H4 (cell line): ENCODE measurements around the gene MXI1. TPM values are rescaled to one million over a fixed set of nuclear protein-coding genes. Genes with fewer than 3 reads are reported as not detected.

Source experiments
- DNase-seq: peaks from one replicate; pipeline ENCODE4 v3.0.0-alpha.2; 2015; ENCODE audit warnings: low spot score
- total RNA-seq: library from RNA; depleted of rRNA; stranded (reverse); fragments of >200 nt; shearing (Covaris generic); gene quantifications from 2 replicates; pipeline ENCODE4 v1.2.3, GENCODE V29; 2014

The MXI1 gene
- total RNA-seq, 1 experiment from 2014 or later = 16.7 TPM

- no peak for DNase-seq
Measured at GRCh38 chr10:110215286-110216170, 8.1 kb downstream of the MXI1 start.

DNA sequence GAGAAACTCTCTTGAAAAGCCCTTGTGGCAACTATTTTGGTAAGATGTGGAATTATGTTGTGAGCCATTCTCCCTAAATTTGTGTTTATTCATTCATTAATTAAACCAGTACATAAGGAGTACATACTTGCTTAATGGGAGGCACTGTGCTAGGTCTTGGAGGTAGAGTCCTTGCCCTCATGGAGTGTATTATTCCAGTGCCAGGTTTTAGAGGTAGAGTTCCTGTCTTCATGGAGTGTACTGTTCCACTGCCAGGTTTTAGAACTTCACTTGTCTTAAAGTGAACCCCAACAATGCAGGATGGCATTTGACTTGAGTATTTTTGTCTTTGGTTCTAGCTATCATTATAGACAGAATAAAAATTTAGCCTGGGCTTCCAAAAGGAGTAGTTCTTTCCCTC, 8.8 kb downstream of the MXI1 start:
- no peak for DNase-seq

- no peak for DNase-seq
Measured at GRCh38 chr10:110216942-110217661, 9.7 kb downstream of the MXI1 start.

DNA sequence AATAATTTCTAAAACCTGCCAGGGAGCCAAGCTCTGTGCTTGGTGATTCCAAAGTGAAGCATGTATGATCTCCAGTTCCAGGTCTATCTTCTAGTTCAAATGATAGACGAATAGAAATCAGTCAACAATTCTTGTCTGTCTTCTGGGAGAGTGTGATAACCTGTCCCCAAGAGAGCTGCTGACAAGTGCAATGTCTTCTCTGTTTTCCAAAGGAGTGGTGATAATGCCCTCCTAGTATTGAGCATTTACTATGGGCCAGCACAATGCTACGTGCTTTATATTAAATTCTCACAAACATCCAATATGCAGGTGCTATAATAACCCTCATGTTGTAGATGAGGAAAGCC, 10.2 kb downstream of the MXI1 start:
- no peak for DNase-seq

GRCh38 chr10:110218632-110219031, 11.2 kb downstream of the MXI1 start:
- DNase-seq = no peak

DNA sequence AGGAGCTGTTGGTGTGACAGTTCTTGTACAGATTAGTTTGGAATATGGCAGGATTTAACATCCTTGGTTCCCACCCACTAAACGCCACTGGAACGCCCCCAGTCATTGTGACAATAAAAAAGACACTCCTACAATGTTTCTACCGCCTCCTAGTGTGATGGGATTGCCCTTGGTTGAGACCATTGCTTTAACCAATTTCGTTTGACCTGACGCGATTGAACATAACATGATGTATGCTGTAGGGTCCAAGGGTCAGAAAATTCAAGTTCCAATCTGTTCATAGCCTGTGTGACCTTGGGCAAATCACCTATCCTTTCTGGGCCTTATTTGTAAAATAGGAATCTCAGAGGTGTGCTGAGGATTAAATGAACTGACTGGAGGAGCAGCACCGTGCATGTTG, 12.5 kb downstream of the MXI1 start:
- no peak for DNase-seq

DNA sequence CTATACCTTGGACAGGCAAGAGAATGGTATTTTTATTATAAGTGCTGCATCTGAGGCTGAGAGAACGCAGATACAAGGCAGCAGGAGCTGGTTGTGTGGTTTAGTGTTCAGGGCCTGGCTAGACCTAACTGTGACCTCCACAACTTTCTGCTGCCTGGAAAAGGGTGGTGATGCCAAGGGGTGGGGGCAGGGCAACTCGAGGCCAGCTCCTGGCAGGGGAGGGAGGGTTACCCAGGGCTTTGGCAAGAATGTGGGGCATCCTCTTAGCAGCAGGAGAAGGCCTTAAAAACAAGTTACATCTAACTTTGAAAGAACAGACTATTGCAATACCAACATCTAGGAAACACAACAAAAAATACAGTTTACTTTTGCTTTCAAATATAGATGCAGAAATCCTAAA, 13.0 kb downstream of the MXI1 start:
- DNase-seq = no peak

DNA sequence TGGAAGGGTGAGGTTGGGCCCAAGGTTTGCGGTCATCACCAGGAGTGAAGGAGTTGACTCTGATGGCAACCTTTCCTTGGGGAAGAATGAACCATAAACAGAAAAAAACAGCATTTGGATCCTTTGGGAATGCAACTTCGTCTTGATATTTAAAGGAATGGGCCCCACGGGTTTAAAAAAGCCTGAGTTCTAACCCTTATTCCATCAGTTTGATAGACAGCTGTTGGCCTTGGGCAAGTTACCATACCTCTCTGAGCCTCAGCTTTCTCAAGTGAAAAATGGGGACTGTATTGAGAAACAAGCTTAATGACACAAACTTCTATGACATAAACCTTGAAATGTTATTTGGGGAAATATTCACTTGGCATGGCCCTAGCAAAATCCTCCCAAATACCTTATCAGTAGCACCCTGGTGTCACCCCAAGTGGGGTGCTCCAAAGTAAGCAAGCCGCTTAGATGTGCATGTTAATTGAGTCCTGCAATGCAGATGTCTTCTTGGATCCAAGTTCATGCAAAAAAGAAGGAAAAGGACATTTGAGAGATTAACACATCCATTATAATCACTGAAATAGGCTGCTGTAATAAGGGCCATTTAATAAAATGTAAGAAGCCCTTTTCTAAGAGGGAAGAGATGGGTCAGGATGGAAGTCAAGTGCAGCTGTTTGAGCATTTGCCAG, 13.8 kb downstream of the MXI1 start:
- no peak for DNase-seq

GRCh38 chr10:110221721-110222261, 14.4 kb downstream of the MXI1 start:
- peak; percentile 93 for DNase-seq

DNA sequence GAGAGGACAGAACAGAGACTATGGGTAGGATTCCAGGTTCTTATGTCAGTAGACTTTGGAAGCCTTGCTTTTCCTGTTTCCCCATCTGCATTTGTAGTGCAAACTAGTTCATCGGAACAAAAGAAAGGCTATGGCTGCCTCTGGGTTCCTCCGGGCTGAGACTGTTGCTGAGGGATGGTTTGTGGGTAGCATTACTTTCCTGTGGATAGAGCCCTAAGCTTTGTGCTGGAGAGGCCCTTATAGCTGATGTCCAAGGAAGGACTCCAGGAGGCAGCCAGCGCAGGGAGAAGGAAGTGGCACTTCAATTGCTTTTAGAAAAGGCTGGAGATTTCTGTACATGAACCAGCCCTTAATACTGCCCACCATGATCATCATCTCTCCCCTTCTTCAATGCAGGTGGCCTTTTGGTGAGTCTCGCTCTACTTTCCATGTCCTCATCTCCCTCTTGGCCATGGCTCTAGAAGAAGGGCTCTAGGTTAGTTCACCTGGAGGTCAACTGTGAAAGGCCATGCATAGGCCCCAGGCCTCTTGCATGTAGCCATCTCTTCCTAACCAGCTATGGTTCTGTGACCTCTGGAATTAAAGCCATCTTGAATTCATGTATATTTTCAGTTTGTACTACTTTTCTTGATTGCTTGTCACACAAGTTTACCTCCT, 15.4 kb downstream of the MXI1 start:
- DNase-seq = no peak

- DNase-seq = no peak
Measured at GRCh38 chr10:110223298-110223925, 16.0 kb downstream of the MXI1 start.

GRCh38 chr10:110224992-110225391, 17.6 kb downstream of the MXI1 start:
- DNase-seq = no peak

DNA sequence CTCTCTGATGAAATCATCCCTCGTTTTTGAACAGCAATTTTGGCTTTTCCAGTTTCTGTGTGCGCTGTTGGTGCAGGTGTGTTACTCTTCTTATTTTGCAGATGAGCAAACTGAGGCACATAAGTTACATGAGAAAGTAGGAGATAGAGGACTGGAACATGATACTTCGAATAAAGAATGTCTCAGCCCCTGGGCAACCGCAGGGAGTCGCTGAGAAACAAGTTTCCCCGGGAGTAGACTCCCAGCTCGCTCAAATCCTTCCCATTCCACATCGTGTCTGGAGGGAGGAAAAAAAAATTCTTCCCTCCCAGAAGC, 18.0 kb downstream of the MXI1 start:
- DNase-seq = no peak

DNA sequence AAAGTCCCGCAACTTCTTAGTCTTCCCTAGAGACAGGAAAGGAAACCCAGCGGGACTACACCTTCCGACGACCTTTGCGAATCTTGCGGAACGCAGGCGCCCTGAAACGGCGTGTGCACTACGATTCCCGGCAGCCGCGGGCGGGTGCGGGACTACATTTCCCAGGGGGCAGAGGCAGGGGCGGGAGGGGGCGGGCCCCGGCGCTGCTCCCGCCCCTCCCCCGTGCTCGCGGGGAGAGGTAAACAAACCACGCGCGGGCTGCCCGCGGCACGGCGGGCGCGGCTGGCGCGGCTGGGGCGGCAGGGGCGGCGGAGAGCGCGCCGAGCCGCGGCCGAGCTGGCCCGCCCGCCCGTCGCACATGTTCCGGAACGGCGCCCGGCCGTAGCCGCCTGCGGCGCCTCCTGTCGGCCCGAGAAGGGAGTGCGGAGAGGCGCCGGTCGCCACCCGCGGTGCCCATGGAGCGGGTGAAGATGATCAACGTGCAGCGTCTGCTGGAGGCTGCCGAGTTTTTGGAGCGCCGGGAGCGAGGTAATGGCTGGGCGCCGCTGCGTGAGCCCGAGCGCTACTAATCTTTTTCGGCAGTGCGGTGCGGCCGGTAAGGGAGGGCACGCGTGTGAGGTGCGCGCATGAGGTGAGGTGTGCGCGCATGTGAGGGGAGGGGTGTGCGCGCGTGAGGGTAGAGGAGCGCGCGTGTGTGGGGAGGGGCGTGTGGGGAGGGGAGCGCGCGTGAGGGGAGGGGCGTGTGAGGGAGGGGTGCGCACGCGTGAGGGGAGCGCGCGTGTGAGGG, 18.5 kb downstream of the MXI1 start:
- peak; percentile 90 for DNase-seq

- peak; percentile 83 for DNase-seq
Measured at GRCh38 chr10:110226543-110226925, 19.1 kb downstream of the MXI1 start.

DNA sequence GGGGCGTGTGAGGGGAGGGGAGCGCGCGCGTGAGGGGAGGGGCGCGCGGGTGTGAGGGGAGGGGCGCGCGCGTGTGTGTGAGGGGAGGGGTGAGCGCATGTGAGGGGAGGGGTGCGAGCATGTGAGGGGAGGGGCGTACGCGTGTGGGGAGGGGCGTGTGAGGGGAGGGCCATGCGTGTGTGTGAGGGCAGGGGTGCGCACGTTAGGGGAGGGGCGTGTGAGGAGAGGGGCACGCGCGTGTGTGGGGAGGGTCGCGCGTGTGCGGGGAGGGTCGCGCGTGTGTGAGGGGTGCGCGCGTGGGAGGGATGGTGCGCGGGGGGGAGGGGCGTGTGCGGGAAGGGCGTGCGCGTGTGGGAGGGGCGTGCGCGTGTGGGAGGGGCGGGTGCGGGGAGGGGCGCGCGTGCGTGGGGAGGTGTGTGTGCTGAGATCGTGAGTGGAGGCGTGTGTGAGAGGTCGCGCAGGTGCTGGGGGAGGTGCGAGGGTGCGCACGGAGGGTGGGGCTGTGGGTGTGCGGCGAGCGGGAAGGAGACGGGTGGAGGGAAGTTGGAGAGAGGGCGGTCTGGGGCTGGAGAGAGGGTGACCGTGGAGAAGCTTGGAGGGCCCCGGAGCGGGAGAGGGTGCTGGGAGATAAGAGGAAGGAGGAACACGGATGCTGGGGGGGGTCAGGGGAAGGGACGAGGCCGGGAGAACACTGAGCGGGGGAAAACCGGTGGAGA, 19.7 kb downstream of the MXI1 start:
- no peak for DNase-seq

GRCh38 chr10:110228066-110228465, 20.7 kb downstream of the MXI1 start:
- DNase-seq = no peak

- no peak for DNase-seq
Measured at GRCh38 chr10:110229155-110229554, 21.8 kb downstream of the MXI1 start.

DNA sequence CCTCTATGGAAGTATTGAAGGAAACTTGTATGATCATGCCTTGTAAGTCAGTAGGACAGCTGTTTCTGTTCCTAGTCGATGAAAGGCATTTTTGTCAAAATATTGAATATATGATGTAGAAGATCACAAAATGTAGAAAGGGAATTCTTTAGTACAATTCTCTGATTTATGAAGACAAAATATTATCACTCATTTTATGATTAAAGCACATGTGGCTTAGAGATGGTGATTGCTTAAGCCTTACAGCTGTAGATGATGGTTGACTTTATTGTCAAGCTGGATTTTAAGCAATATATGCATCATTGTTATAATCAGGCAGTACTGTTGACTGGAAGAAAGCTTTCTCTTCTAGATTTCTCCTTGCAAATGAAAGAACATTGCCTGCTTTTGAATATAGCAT, 26.4 kb downstream of the MXI1 start:
- DNase-seq = no peak

DNA sequence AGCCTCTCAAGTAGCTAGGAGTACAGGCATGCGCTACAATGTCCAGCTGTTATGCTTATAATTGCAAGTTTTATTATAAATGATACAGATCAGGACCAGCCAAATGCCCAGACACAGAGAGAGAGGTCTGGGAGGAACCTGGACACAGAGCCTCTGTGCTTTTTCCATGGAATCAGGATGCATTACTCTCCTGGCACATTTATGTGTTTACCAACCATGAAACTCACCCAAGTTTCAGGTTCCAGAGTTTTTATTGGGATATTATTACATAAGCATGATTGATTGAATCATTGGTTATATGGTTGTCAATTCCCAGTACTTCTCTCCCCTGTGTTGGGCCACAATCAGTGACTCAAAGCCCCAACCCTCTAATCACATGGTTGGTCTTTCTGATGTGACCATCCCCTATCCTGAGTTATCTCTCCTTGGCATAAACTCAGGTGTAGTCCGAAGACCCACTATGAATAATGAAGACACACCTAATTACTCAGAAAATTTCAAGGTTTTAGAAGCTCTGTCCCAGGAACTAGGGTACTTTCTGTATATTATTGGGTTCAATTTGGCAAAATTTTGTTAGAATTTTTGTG, 30.6 kb downstream of the MXI1 start:
- no peak for DNase-seq
